ENCODE results near the gene SMARCAD1.
A peak's percentile ranks its signal among the peaks of the same experiment; 100 is the strongest.
"Not testable (repeated sequence)": the region's sequence is repeated elsewhere in the genome, so short reads cannot be mapped to it uniquely, and the experiment has no call there.

Gene SMARCAD1

GRCh38 chr4:94290245-94290644 lies 82.6 kb downstream of the SMARCAD1 start:
- no peak overlapping the region for H3K27ac ChIP-seq
- H3K4me3 ChIP-seq: no peak overlapping the region
- no peak for DNase-seq (ENCODE audit: low spot score)
- no peak for TF ChIP-seq CTCF (IDR thresholded peaks at IDR 0.05)

- not testable (repeated sequence) for H3K4me3 ChIP-seq; DNase-seq (ENCODE audit: low spot score); H3K27ac ChIP-seq
Observed at GRCh38 chr4:94293981-94294380, 86.3 kb downstream of the SMARCAD1 start.

DNA sequence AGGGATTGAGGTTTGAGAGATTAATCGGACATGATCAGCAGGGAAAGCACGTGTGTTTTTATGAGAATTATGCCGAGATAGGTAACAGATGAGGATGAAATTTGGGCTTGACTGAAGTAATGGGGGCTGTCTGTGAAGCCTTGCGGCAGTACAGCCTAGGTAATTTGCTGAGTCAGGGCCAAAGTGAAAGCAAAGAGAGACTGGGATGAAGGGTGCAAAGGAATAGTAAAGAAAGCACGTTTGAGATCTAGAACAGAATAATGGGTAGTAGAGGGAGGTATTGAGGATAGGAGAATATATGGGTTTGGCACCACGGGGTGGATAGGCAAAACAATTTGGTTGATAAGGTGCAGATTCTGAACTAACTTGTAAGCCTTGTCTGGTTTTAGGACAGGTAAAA lies 87.8 kb downstream of the SMARCAD1 start:
- H3K27ac ChIP-seq; H3K4me3 ChIP-seq; DNase-seq (ENCODE audit: low spot score): not testable (repeated sequence)

GRCh38 chr4:94298725-94299252 lies 91.1 kb downstream of the SMARCAD1 start:
- no peak for TF ChIP-seq CTCF (IDR thresholded peaks at IDR 0.05)
- no peak overlapping the region for H3K4me3 ChIP-seq
- H3K27ac ChIP-seq: no peak overlapping the region
- no peak for DNase-seq (ENCODE audit: low spot score)

- Histone ChIP-seq H3K4me3 (no peak overlapping the region), H3K27ac (no peak overlapping the region)
- TF ChIP-seq CTCF (IDR thresholded peaks at IDR 0.05): no peak
- no peak for DNase-seq (ENCODE audit: low spot score)
Observed at GRCh38 chr4:94302191-94302590, 94.5 kb downstream of the SMARCAD1 start.

DNA sequence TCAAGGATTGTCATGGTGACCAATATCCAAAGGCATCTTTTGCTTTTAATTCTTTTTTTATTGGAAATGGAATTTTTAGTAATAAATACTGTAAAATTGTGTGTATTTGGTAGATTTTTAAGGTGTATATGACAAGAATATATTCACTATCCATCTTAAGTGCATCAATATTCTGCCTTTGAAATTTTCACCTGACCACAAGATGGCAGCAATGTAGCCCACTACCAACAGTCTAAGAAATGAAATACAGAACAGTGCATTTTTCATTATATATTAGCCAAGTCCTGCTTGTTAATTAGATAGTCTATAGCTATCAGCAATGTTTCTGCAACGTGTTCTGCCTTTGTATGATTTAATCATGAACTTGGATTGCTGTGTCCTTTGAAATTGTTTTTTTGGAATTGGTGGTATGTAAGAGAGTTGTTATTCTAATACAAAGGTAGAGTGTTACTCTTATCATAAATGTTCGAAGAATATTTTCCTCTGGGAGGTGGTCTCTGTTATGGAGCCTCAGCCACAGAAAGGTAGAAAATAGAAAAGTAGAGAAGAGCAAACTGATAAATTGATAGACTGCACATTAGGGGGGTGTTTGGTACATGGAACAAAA lies 96.8 kb downstream of the SMARCAD1 start:
- no peak for DNase-seq (ENCODE audit: low spot score)
- H3K4me3 ChIP-seq: no peak overlapping the region

GRCh38 chr4:94305466-94306225 lies 98.0 kb downstream of the SMARCAD1 start:
- no peak overlapping the region for H3K4me3 ChIP-seq
- DNase-seq (ENCODE audit: low spot score): no peak
- no peak for TF ChIP-seq CTCF (IDR thresholded peaks at IDR 0.05)

More for the DNA sequence above, 96.8 kb downstream of the SMARCAD1 start:
- no peak overlapping the region for H3K27ac ChIP-seq
- TF ChIP-seq CTCF (IDR thresholded peaks at IDR 0.05): peak; percentile 58

GRCh38 chr4:94306713-94307112 lies 99.0 kb downstream of the SMARCAD1 start:
- no peak for DNase-seq (ENCODE audit: low spot score)
- no peak overlapping the region for H3K4me3 ChIP-seq
- H3K27ac ChIP-seq: no peak overlapping the region
- no peak for TF ChIP-seq CTCF (IDR thresholded peaks at IDR 0.05)

More at GRCh38 chr4:94305466-94306225, 98.0 kb downstream of the SMARCAD1 start:
- no peak overlapping the region for H3K27ac ChIP-seq
